ENCODE results near the gene PMCH. TPM values are rescaled to one million over a fixed set of nuclear protein-coding genes. Genes with fewer than 3 reads are reported as not detected.
"Not testable (repeated sequence)": the region's sequence is repeated elsewhere in the genome, so short reads cannot be mapped to it uniquely, and the experiment has no call there.

PMCH gene
- under 1 TPM in 2 of 3 donors, not detected in 1; 0.30 to 0.45 TPM for total RNA-seq

- Mint-ChIP-seq H3K4me3 (no peak within 1 kb of the TSS), H3K27me3 (ENCODE audit: low read depth) (no peaks in the 10 kb centered on the region), H3K4me1 (ENCODE audit: low read depth) (no peaks in the 10 kb centered on the region), H3K36me3 (ENCODE audit: insufficient read depth) (no peaks in the 10 kb centered on the region), H3K9me3 (no peaks in the 10 kb centered on the region)
- ATAC-seq (peak; percentile 63 to 86), DNase-seq (no peak)
These were observed at the start of gene PMCH for GRCh38 chr12:102197789-102198188. TSS of gene PMCH (minus strand) at chr12:102197833. CDS start at chr12:102197770, 63 bp downstream.

DNA sequence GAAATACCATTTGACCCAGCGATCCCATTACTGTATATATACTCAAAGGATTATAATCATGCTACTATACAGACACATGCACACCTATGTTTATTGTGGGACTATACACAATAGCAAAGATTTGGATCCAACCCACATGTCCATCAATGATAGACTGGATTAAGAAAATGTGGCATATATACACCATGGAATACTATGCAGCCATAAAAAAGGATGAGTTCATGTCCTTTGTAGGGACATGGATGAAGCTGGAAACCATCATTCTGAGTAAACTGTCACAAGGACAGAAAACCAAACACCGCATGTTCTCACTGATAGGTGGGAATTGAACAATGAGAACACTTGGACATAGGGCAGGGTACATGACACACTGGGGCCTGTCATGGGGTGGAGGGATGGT, 43.2 kb upstream of the PMCH start:
- not testable (repeated sequence) for ATAC-seq; H3K27me3 Mint-ChIP-seq (ENCODE audit: low read depth); DNase-seq; H3K4me3 Mint-ChIP-seq; H3K4me1 Mint-ChIP-seq (ENCODE audit: low read depth); H3K36me3 Mint-ChIP-seq (ENCODE audit: insufficient read depth)
- H3K9me3 Mint-ChIP-seq, result peaks cover 12% of the 10 kb centered on the region

- no peaks in the 10 kb centered on the region for H3K4me1 Mint-ChIP-seq (ENCODE audit: low read depth)
- no peaks in the 10 kb centered on the region for H3K36me3 Mint-ChIP-seq (ENCODE audit: insufficient read depth)
- peaks cover 4% of the 10 kb centered on the region for H3K9me3 Mint-ChIP-seq
- ATAC-seq, result no peak
- no peak for DNase-seq
- H3K4me3 Mint-ChIP-seq, result no peak overlapping the region
- H3K27me3 Mint-ChIP-seq (ENCODE audit: low read depth), result peaks cover 15% of the 10 kb centered on the region
These were observed 37.0 kb upstream of the PMCH start for GRCh38 chr12:102234599-102234998.

DNA sequence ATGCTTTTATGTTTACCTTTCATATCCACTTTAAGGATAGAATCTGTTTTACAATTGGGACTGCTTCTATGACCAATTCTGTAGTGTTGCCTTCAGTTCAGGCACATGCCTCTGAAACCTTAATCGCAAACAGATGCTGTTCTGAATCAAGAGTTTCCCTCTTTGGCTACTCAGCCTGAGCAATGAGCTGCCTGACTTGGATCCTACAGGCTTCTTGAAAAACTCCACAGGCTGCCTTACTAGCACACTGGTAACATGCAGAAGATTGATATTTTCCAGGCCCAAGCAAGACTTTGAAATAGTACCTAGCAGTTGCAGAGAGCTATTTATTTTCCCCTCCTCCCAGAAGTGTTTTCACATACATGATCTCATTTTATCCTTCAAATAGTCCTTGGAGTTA, 34.8 kb upstream of the PMCH start:
- peaks cover under 1% of the 10 kb centered on the region for H3K9me3 Mint-ChIP-seq
- no peaks in the 10 kb centered on the region for H3K36me3 Mint-ChIP-seq (ENCODE audit: insufficient read depth)
- H3K27me3 Mint-ChIP-seq (ENCODE audit: low read depth), result peaks cover 11% of the 10 kb centered on the region
- no peak overlapping the region for H3K4me3 Mint-ChIP-seq
- ATAC-seq (no peak), DNase-seq (no peak)
- H3K4me1 Mint-ChIP-seq (ENCODE audit: low read depth), result no peaks in the 10 kb centered on the region

GRCh38 chr12:102232036-102232435, 34.4 kb upstream of the PMCH start:
- Mint-ChIP-seq H3K4me3 (no peak overlapping the region), H3K4me1 (ENCODE audit: low read depth) (no peaks in the 10 kb centered on the region), H3K27me3 (ENCODE audit: low read depth) (peaks cover 11% of the 10 kb centered on the region), H3K9me3 (no peaks in the 10 kb centered on the region), H3K36me3 (ENCODE audit: insufficient read depth) (no peaks in the 10 kb centered on the region)
- ATAC-seq (no peak), DNase-seq (no peak)

DNA sequence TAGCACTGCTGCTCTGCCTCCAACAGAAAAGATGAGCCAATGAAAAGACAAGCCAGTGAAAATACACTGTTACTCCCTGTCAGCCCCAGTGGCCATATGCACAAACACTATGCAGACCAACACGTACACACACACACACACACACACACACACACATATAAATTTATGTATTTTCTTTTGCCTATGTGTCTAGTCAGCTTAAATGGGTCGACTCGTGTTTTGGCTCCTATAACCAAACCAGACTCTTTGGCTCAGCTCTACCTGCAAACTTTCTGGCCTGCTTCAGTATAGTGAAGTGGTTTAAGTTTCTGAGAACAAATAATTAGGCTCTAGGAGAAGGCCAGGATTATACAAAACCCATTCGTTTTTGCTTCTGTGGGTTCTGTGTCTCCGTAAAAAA, 30.3 kb upstream of the PMCH start:
- Mint-ChIP-seq H3K4me1 (ENCODE audit: low read depth) (no peaks in the 10 kb centered on the region), H3K4me3 (no peak overlapping the region), H3K9me3 (no peaks in the 10 kb centered on the region), H3K27me3 (ENCODE audit: low read depth) (no peaks in the 10 kb centered on the region), H3K36me3 (ENCODE audit: insufficient read depth) (no peaks in the 10 kb centered on the region)
- DNase-seq (no peak), ATAC-seq (no peak)

DNA sequence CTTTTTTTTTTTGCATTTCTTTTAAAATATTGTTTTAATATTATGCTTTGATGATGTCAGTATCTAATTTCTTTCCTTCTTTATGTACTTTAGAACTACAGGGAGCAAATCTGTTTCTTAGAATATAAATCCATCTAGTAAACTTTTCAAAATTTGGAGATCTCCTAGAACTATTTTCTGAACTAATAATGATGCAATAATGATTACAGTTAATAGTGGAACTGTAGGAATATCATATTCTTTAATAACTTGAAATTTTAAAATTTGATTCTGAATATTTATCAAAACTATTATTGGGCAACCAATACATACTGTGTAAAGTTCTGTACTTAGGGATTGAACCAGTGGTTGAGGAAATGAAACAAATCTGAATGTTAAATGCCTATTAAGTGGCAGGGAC, 23.1 kb upstream of the PMCH start:
- Mint-ChIP-seq H3K36me3 (ENCODE audit: insufficient read depth) (no peaks in the 10 kb centered on the region), H3K27me3 (ENCODE audit: low read depth) (no peaks in the 10 kb centered on the region), H3K9me3 (no peaks in the 10 kb centered on the region), H3K4me1 (ENCODE audit: low read depth) (no peaks in the 10 kb centered on the region), H3K4me3 (no peak overlapping the region)
- DNase-seq, result no peak
- ATAC-seq, result no peak

GRCh38 chr12:102215992-102216691, 18.5 kb upstream of the PMCH start:
- no peak overlapping the region for H3K4me3 Mint-ChIP-seq
- H3K9me3 Mint-ChIP-seq, result no peaks in the 10 kb centered on the region
- ATAC-seq, result no peak
- H3K36me3 Mint-ChIP-seq (ENCODE audit: insufficient read depth), result no peaks in the 10 kb centered on the region
- DNase-seq, result no peak
- H3K4me1 Mint-ChIP-seq (ENCODE audit: low read depth), result no peaks in the 10 kb centered on the region
- H3K27me3 Mint-ChIP-seq (ENCODE audit: low read depth), result no peaks in the 10 kb centered on the region

- no peaks in the 10 kb centered on the region for H3K4me1 Mint-ChIP-seq (ENCODE audit: low read depth)
- H3K36me3 Mint-ChIP-seq (ENCODE audit: insufficient read depth), result peaks cover 14% of the 10 kb centered on the region
- H3K9me3 Mint-ChIP-seq, result peaks cover 20% of the 10 kb centered on the region
These were observed 6.4 kb upstream of the PMCH start for GRCh38 chr12:102204025-102204424.

GRCh38 chr12:102202556-102202955, 4.9 kb upstream of the PMCH start:
- Mint-ChIP-seq H3K4me3 (no peak overlapping the region), H3K36me3 (ENCODE audit: insufficient read depth) (peaks cover 10% of the 10 kb centered on the region), H3K4me1 (ENCODE audit: low read depth) (no peaks in the 10 kb centered on the region), H3K27me3 (ENCODE audit: low read depth) (no peaks in the 10 kb centered on the region), H3K9me3 (peaks cover 15% of the 10 kb centered on the region)
- ATAC-seq, result no peak
- no peak for DNase-seq

More at GRCh38 chr12:102204025-102204424, 6.4 kb upstream of the PMCH start:
- DNase-seq, result no peak
- ATAC-seq, result no peak
- H3K27me3 Mint-ChIP-seq (ENCODE audit: low read depth), result no peaks in the 10 kb centered on the region
- H3K4me3 Mint-ChIP-seq, result no peak overlapping the region

DNA sequence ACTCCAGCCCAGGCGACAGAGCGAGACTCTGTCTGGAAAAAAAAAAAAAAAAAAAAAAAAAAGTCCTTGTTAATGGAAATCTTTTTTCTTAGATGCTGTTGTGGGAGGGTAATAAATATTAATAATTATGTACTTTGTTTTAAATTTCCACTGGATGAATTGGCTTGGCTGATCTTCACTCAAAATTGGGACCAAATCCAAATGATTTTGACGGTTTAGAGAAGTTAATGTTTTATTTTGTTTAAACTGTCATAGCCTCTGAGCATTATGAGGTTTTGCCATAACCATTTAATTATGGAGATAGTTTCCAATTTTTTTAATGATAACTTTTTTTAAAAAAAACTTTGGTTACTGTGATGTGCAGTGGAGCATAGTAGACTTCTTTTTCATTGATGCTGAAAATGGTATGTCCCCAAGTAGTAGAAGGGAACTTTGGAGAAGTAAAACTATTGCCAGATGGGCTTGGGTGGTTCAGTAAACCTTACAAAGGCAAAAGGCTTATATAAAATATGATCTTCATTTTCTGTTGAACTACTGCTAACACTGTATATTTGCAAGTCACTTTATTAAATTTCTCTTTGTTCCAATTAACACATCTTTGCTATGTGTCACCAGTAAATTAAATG, 3.9 kb upstream of the PMCH start:
- DNase-seq (no peak), ATAC-seq (no peak)
- Mint-ChIP-seq H3K27me3 (ENCODE audit: low read depth) (no peaks in the 10 kb centered on the region), H3K4me1 (ENCODE audit: low read depth) (no peaks in the 10 kb centered on the region), H3K4me3 (no peak overlapping the region), H3K36me3 (ENCODE audit: insufficient read depth) (peaks cover 9% of the 10 kb centered on the region), H3K9me3 (peaks cover 11% of the 10 kb centered on the region)

GRCh38 chr12:102195826-102196225, 1.8 kb downstream of the PMCH start:
- Mint-ChIP-seq H3K27me3 (ENCODE audit: low read depth) (no peaks in the 10 kb centered on the region), H3K9me3 (no peaks in the 10 kb centered on the region), H3K4me1 (ENCODE audit: low read depth) (no peaks in the 10 kb centered on the region), H3K4me3 (no peak overlapping the region), H3K36me3 (ENCODE audit: insufficient read depth) (no peaks in the 10 kb centered on the region)
- DNase-seq (no peak), ATAC-seq (no peak)

DNA sequence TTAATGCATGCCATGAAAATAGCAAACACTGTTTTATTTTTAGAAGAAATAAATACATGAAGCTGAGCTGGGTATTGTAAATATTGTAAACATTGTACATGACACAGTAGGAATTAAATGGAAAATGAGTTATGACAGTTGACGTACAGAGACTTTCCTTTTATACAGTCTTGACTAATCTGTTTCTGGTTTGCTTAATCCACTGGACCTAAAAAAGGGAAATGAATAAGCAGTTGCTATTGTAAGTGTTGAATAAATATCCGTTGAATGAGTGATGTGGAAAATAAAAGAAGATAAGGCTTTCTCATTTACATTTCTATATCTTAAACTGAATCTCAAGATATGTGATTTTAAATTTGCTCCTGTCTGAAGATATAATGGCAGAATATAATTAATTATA, 15.0 kb downstream of the PMCH start:
- no peak for ATAC-seq
- H3K36me3 Mint-ChIP-seq (ENCODE audit: insufficient read depth), result no peaks in the 10 kb centered on the region
- H3K4me1 Mint-ChIP-seq (ENCODE audit: low read depth), result no peaks in the 10 kb centered on the region
- H3K9me3 Mint-ChIP-seq, result no peaks in the 10 kb centered on the region
- no peak overlapping the region for H3K4me3 Mint-ChIP-seq
- DNase-seq, result no peak
- H3K27me3 Mint-ChIP-seq (ENCODE audit: low read depth), result no peaks in the 10 kb centered on the region

DNA sequence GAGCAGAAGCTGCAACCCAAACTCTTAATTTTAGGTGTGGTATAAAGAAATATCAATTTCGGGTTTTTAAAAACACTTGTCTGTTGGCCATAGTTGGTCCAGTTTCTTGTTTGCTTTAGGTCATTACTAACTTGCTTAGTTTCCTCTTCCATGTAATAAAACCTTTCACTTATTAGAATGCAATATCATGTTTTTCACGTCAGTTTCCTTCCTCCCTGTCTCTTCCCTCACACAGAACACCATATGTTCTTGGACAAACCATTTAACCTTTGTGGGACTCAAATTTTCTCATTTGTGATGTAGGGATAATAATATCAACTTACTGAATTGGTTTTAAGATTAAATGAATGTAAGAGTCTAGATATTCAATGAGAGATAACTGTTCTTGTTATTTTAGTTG, 22.9 kb downstream of the PMCH start:
- Mint-ChIP-seq H3K36me3 (ENCODE audit: insufficient read depth) (no peaks in the 10 kb centered on the region), H3K4me1 (ENCODE audit: low read depth) (no peaks in the 10 kb centered on the region), H3K27me3 (ENCODE audit: low read depth) (no peaks in the 10 kb centered on the region), H3K4me3 (no peak overlapping the region), H3K9me3 (no peaks in the 10 kb centered on the region)
- no peak for DNase-seq
- no peak for ATAC-seq

- Mint-ChIP-seq H3K4me1 (ENCODE audit: low read depth) (no peaks in the 10 kb centered on the region), H3K27me3 (ENCODE audit: low read depth) (no peaks in the 10 kb centered on the region), H3K36me3 (ENCODE audit: insufficient read depth) (no peaks in the 10 kb centered on the region), H3K9me3 (no peaks in the 10 kb centered on the region), H3K4me3 (no peak overlapping the region)
- ATAC-seq (no peak), DNase-seq (no peak)
These were observed 23.5 kb downstream of the PMCH start for GRCh38 chr12:102174117-102174516.
